Renal pelvis (tissue), 4 donors: ENCODE data around the gene PMEPA1. TPM values are rescaled to one million over a fixed set of nuclear protein-coding genes. Genes with fewer than 3 reads are reported as not detected.

ENCODE experiments used
- DNase-seq: peaks from one replicate; pipeline ENCODE4 v3.0.0-alpha.2; 2013
- polyA plus RNA-seq, 3 donors: library from polyadenylated mRNA; unstranded; fragments of 120-200 nt; gene quantifications; one replicate each; pipeline ENCODE4 v1.2.1, GENCODE V29; 2013; ENCODE audit not compliant: insufficient read length in 3 of 3

Gene PMEPA1
- polyA plus RNA-seq, 3 donors = 16.2 to 21.7 (median 18.0) TPM

DNA sequence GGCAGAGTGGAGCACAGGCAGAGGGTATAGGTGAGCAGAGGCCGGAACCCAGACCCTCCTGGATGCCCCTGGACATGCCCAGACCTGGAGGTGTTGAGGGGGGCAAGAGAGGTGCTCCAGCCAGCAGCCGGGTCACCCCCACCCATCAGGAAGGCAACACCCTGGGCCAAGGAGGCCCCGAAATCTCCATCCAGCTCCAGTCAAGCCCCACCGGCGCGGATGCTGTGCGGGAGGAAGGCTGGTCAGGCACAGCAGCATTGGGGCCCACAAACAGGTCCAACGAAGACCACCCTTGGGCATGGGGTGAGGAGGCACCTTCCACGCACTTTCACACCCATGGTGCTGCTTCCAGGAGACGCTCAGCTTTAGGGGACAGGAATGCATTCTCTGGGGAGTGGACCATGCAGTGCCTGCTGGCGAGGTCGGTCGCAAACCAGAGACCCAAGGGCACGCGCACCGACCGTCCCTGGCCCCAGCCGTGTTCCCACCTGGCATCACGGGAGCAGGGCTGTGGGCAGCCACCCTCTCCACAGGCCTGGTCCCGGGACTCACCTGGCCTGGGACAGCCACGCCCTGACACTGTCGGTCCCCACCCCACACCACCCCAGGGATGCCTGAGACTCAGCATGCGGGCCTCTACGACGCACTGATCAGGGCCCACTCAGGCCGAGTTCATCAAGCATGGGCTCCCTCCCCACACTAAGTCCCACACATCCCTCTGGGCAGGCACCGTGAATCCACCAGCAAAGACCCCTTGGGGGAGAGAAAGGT, 45.9 kb downstream of the PMEPA1 start:
- DNase-seq = no peak

DNA sequence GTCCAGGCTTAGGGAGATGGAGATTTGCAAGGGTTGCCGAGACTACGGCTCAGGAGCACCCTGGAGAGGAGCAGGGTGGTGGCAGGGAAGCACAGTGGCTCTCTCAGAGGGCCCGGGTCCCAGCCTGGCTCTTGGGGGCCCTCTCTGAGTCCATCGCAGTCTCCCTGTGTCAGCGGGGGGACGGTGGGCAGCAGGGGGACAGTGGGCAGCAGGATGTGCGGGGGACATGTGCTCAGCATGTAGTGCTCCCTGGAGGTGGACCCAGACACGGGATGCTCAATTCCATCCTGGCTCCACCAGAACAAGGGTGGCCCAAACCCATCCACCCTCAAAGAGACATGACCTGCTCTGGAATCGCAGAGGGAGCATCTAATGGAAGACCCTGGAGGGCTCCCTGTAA, 46.6 kb downstream of the PMEPA1 start:
- DNase-seq = no peak

DNA sequence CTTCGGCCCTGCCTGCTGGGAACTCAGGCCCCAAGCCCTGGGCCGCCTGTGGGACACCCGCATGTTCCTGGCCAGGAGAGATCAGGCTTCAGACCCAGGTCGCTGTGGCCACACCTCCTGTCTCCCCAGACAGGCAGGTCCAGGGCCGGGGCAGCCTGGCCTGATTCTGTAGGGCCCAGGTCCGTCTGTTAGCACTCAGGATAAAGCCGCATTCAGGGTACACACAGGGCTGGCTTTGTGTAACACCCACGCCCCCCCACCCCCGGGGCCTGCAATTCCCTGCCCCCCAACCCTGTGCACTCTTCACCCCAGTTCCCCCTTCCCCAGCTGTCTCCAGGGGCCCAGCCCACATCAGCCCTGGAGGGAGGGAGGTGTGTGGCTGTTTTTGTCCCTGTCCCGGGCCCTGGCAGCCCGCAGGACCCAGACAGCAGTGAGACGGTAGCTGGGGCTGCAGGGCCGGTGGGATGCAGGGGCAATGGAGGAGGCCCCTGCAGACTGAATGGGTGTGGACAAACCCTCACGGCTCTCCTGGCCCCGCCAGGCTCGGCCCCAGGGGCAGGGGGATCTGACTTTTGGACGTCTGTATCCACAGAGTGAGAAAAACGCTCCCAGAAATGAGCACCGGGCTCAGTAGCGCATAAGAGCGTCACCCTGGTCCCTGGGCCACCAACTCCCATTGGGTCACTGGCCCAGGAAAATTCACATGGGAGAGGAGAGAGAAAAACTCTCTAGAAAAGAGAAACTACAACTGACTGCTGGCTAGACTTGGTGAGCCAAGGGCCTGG, 47.2 kb downstream of the PMEPA1 start:
- no peak for DNase-seq

DNA sequence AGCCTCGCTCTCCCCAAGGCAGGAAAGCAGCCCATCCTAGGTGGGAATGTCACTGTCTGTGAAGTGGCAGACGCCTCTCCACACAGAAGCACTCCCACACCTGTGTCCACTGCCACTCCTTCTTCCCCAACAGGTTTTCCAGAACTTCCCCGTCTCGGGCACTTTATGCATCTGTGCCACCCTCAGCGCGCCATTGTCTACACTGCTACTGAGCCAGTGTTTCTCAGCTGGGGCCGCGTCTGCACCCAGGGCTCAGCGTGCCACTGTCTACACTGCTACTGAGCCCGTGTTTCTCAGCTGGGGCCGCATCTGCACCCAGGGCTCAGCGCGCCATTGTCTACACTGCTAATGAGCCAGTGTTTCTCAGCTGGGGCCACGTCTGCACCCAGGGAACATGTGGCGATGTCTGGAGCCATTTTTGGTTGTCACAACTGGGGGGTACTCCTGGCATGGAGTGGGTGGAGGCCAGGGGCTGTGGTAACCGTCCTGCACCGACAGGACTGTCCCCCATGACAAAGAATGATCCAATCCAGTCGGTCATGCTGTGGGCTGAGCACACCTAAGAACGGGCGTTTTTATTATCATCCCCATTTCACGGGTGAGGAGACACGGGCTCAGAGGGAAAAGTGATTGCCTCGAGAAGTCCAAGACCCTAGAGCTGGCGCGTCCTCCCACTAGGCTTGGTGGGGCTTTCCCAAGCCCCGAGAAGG, 47.9 kb downstream of the PMEPA1 start:
- DNase-seq = no peak

DNA sequence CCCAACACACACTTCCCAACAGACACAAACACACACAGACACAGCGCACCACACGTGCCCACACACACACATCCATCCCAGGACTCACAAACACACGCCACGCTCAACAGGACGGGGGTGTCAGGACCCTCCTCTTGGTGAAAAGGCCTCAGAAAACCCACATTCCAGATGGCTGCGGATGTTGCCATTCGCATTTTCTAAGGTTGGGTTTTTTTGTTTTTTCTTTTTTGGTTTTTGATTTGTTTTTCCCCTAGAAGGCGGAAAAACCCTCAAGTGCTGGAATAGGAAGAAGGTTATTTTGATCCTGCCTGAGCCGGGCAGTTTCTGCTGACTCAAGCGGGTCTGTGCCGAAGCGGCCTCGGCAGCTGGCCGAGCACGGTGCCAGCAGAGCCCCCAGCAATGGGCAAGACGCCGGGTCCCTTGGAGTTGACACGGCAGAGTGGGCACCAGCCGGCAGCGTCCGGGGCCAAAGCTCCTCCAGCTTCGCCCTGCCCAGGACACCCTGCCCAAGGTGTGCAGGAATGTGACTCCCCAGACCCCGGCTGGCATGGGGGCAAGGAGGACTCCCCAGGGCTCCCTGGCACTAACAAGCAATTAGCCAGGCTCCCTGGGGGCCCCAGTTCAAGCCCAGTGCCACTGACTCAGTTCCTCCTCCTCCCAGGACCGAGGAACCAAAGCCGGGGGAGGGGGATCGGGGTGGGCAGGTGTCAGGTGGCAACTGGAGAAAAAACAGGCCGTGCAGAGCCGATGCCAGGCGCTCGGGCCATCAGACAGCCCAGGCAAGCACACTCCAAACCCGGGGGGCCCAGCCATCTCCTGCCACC, 48.7 kb downstream of the PMEPA1 start:
- DNase-seq = no peak

DNA sequence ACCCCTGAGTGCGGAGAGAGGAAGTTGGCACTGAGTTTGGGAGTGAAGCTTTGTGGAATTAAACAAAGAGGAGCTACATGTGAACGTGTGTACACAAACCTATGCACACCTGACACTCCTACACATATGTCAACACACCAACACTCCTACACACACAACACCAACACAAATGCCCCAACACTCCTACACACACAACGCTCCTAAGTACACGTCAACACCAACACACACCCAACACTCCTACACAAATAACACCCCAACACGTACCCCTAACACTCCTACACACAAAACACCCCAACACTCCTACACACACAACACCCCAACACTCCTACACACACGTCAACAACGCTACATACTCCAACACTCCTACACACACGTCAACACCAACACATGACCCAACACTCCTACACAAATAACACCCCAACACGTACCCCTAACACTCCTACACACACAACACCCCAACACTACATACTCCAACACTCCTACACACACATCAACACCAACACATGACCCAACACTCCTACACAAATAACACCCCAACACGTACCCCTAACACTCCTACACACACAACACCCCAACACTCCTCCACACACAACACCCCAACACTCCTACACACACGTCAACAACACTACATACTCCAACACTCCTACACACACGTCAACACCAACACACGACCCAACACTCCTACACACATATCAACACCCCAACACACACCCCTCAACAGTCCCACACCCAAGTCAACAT, 49.5 kb downstream of the PMEPA1 start:
- DNase-seq = no peak

DNA sequence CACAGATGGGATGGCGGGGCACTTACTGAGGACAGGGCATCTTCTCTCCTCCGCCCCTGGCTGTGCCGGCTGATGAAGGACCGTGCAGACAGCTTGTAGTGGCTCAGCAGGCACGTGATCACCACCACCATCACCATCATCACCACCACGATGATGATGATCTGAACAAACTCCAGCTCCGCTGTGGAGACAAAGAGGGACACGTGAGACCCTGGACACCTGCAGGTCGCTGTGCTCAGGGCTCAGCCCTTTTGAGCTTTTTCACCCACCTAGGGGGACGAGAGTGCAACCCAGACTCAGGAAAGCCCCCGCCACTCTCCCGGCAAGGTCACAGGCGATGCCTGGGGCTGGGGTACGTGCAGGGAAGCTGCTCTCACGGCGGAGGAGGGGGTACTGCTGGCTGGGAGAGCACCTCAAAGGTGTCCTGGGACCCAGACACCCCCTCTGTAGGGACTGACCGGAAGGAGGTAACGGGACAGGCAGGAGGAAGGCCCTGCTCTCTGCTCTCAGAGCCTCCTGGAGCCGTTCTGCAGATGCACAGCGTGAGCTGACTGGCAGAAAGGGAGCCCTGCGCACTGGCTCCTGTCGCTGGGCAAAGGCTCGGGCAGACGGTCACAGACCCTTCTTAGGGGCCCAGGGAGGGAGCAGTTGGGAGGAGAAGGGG, 50.2 kb downstream of the PMEPA1 start:
- no peak for DNase-seq

DNA sequence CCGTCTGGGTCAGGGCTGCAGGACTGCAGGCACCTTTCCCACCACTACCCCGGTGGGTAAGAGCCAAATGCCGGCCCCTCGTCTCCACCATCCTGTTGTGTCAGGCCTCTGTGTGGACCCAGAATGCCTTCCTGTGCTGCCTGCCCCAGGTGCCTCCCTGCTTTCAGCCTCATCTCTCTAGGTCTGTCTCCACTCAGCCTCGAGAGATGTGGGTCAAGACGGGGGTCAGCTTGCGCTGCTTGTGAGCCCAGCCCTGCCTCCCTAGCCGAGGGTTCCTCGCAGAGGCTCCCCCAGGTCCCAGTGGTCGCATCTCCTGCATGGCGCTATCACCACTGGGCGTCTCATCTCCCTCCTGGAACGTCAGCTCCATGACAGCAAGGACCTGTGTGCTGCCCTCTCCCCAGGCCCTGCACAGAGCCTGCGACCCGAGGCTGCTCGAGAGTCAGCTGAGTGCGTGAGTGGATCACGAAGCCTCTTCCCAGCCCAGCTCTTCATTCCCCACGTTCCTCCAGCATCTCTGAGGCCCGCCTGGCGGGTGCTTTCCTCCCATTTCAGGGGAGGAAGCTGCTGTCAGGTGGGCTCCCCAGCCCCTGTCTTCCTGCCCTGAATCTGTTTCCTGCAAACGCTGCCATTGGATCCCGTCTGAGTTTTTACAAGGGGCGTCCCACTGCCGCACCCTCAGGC, 50.8 kb downstream of the PMEPA1 start:
- no peak for DNase-seq

DNA sequence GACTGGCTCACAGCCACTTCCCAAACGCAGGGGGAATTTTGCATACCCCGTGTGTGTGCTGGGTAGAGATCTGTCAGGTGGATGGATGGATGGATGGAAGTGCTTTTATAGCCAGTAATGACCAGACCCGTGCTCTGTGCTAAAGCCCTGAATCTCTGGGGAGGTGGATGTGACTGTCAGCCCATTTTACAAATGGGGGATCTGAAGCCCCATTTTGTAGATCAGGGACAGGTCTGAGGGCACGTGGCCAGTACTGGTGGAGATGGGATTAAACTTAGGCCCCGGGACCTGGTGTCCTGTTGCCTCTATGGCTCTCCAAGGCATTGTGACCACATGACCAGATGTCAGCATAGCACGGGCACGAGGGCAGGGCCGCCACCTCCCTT, 51.4 kb downstream of the PMEPA1 start:
- DNase-seq = no peak

DNA sequence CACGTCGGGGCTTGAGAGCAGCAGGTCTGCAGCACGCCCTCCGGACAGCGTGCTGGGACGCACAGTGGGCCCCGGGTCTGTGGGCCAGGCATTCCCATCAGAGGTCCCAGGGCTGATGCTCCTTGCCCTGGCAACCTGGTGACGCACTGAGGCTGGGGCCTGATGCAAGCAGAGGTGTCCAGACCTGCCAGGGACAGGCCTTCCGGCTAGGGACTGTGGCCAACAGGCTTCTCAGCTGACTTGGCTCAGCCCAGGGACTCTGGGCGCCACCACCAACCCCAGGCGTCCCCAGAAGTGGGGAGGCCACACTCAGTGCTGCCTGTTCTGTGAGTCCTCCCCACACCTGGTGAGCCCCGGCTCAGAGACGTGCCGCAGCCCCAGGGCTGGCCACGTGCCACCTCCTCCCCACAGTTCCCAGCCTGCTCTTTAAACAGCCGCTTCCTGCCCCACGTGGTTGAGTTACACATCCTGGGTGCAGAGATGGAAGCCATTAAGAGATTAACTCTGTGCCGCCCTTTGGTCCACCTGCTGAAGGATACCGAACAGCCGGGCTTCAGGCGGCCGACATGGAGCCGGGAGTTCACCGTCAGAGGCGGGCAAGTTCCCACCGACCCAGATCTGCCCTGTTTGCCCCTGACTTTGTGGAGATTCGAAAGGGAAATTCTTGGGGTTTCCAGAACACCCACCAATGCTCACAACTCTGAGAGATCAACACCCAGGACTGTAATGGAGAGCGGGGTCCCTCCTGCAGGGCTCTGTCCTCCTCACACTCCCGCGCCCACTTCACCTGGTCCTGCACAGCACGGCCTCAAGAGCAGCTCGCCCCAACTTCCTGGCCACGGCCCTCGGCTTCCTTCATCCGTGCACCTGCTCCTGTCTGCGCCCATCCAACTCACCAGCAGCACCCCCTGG, 52.0 kb downstream of the PMEPA1 start:
- no peak for DNase-seq

DNA sequence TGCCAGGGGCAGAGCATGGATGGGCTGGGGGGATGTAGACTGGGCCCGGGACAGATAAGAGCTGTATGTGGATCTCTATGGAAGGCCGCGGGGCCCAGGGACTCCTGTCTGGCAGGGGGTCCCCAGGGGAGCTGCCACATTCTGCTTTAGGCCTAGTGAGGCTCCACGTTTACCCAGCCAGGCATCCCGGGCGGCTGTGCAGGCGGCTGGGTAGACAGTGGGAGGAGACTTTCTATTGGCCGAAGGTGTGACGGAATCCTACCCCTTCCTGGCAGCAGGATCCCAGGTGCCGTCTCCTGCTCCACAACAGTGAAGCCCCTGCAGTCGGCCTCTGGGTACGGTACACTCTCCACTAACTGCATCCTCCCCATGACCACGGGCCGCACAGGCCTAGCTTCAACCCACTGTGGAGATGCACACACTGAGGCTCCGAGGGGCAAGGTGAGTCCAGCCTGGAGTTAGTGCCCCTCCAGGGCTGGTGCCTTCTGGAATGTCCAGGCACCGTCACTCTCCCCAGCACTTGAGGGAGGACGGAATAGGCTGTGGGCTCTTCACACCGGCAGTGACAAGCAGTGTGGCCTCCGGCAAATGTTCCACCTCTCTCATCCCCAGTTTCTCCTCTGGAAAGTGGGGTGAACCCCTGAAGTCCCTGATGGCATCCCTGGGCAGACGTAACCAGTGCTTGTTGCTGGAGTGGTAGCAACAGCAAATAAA, 52.8 kb downstream of the PMEPA1 start:
- no peak for DNase-seq

DNA sequence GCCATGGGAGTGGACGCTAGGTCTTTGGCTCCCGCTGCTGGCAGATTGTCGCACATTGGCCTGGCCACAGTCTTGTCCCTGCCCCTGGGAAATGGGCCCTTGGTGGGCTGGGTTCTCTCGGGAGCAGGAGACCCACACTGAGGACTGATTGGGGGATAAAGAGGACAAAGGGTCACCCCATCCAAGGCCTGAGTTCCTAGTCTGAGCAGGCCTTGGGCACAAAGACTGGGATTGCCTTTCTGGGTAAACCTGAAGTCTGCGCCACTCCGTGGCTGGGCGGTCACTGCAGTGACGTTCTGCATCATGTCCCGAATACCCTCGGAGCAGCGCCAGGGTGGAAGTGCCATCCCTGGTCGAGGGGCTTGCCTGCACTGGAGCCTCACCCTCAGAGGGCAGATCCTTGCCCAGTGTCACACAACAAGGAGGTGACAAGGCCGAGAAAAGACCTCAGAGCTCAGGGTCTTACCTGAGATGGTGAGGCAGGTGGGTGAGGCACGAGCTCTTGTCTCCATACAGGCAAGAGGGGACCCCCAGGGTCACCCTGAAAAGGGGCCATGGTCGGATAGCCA, 53.5 kb downstream of the PMEPA1 start:
- no peak for DNase-seq

DNA sequence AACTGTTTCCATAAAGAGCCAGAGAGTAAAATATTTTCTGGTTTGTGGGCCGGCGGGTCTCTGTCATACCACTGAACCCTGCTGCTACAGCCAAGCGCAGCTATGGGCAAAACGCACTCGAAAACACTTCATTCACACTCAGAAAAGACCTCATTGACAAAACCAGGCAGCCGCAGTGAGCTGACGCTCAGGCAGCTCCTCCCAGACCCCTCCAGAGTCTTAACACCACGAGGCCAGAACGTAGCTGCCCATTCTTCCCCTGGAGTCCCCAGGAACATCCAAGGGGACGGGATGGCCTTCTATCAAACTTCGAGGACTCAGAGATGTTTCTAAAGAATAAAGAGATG, 54.0 kb downstream of the PMEPA1 start:
- no peak for DNase-seq

DNA sequence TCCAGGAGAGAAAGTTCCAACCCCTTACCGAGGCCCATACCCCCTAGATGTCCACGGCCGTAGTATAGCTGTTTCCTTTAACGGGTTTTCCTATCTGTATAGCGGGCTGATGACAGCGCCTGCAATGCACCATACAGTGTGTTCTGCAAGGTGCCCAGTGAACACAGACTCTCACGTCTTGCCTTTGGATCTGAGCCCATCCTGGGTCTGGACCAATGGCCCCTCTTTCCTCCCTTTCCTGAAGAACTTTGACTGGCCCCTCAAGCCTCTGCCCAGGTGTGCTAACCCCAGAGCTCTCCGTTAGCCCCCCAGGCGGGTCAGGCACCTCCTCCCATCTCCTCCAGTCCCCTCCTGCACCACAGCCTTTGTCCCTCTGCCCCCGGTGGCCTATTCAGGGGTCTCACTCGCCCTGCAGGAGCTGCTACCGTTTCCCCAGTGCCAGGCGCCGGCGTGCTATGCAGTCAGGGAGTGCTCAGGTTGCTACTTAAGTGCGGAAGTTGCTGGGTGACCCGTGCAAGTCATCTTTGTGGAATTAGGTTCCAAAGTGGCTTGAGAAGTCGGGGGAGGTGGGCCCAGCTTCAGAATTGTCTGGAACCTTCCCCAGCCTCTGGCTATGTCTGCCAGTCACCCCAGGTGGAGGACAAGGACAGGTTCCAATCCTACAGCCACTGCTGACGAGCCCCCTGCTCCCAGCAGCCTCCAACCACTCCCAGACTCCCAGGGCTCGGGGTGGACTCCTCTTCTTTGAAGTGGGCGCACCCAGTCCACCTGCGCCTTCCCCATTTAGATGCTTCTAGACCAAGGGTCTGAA, 54.6 kb downstream of the PMEPA1 start:
- no peak for DNase-seq

DNA sequence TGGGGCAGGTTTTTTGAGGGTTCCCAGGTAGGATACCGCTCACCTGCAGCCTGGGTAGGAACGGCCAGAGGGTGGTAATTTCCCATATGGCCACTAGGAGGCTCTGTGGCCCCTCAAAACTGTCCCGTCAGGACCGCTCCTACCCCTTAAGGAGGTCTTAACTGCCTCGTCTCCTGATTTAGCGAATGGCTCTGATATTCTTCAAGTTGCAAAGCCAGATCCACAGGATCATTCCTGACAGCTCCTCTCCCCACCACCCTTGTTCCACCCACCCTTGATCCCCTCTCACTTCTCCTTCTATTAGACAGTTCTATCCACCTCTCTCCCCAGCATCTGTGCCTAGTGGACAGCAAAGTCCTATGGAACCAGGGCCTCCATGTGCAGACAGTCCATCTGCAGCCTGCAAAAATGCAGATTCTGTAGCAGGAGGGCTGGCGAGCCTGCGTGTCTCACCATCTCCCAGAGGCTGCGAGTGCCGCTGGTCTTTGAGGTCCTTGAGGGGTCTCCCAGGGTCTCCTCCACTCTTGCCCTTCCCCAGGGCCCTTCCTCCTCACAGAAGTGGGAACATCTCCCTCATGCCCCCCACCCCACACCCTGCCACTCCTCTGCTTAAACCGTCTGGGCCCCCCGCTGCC, 55.3 kb downstream of the PMEPA1 start:
- peak; percentile 64 for DNase-seq

DNA sequence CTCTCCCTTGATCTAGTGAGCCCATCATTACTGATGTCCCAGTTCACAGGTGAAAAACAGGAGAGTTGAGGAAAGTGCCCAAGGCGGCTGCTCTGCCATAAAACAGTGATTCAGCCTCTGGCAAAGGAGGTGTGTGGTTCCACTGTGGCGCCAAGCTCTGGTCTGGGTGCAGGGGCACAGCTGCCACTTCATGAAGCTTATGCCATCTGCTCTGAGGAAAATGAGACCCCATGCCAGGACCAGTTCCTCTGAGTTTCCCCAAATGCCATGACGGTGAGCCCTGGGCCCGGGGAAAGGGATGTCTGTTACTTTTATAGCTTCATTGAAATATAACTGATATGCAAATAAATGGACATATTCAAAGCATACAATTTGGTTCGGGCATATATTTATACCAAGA, 55.9 kb downstream of the PMEPA1 start:
- no peak for DNase-seq

DNA sequence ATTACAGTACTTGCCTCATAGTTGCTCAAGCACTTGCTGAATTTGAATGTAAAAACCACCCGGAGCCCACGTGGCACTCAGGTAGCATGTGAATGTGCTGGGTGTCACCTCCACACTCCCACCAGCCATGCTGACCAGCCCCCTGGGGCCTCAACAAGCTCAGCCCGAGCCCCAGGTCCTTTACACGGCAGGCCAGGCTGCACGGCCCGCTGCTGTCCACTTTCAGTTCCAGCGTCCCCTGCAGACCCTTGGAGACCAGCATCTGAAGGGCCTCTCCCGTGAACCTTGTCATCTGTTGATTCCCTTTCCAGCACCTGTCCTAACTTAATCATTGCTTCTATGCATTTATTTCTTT, 56.3 kb downstream of the PMEPA1 start:
- DNase-seq = no peak
